Ishikawa (cell line): ENCODE measurements around the gene CACNA2D3.

Experiments
- CEBPB ChIP-seq: IDR thresholded peaks from 2 replicates; pipeline ENCODE4 v1.6.1; 2012
- CREB1 ChIP-seq: IDR thresholded peaks from 2 replicates; pipeline ENCODE4 v1.6.1; 2012; ENCODE audit warnings: low read depth
- EGR1 ChIP-seq: IDR thresholded peaks from 2 replicates; pipeline ENCODE4 v1.6.1; 2012
- EP300 ChIP-seq: IDR thresholded peaks from 2 replicates; pipeline ENCODE4 v1.6.1; 2012; ENCODE audit warnings: borderline replicate concordance
- FOXM1 ChIP-seq: IDR thresholded peaks from 2 replicates; pipeline ENCODE4 v1.6.1; 2012; ENCODE audit warnings: low read depth, borderline replicate concordance
- MAX ChIP-seq: IDR thresholded peaks from 2 replicates; pipeline ENCODE4 v1.6.1; 2012
- NFIC ChIP-seq: IDR thresholded peaks from 2 replicates; pipeline ENCODE4 v1.6.1; 2012
- RAD21 ChIP-seq: IDR thresholded peaks from 2 replicates; pipeline ENCODE4 v1.6.1; 2012; ENCODE audit warnings: low read depth
- REST ChIP-seq: IDR thresholded peaks from 2 replicates; pipeline ENCODE4 v1.6.1; 2012; ENCODE audit warnings: low read depth, mild to moderate bottlenecking
- TAF1 ChIP-seq: IDR thresholded peaks from 2 replicates; pipeline ENCODE4 v1.6.1; 2012; ENCODE audit warnings: low read depth, mild to moderate bottlenecking
- TCF12 ChIP-seq: IDR thresholded peaks from 2 replicates; pipeline ENCODE4 v1.6.1; 2012; ENCODE audit warnings: low read depth
- TEAD4 ChIP-seq: IDR thresholded peaks from 2 replicates; pipeline ENCODE4 v1.6.1; 2012
- YY1 ChIP-seq: IDR thresholded peaks from 2 replicates; pipeline ENCODE4 v1.6.1; 2012; ENCODE audit warnings: low read depth
- ZBTB7A ChIP-seq: IDR thresholded peaks from 2 replicates; pipeline ENCODE4 v1.6.1; 2012; ENCODE audit warnings: low read depth
- TF ChIP-seq, protein P1 (sequence below): IDR thresholded peaks from 2 replicates; pipeline ENCODE4 v1.6.1; 2012

Gene CACNA2D3

GRCh38 chr3:54122324-54123002, at the start of gene CACNA2D3:
TSS of gene CACNA2D3 (plus strand) at chr3:54122552.
- TF ChIP-seq TAF1 (no peak), EP300 (no peak), CREB1 (no peak), REST (no peak), ZBTB7A (no peak), EGR1 (no peak), CEBPB (no peak), YY1 (no peak), RAD21 (no peak), MAX (no peak)
- TF ChIP-seq, protein P1, sequence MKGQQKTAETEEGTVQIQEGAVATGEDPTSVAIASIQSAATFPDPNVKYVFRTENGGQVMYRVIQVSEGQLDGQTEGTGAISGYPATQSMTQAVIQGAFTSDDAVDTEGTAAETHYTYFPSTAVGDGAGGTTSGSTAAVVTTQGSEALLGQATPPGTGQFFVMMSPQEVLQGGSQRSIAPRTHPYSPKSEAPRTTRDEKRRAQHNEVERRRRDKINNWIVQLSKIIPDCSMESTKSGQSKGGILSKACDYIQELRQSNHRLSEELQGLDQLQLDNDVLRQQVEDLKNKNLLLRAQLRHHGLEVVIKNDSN, result no peak

- TF ChIP-seq REST (no peak), CEBPB (no peak), YY1 (no peak), RAD21 (no peak), TEAD4 (no peak), TAF1 (no peak), TCF12 (no peak), EP300 (no peak), ZBTB7A (no peak)
These were observed 49.0 kb upstream of the CACNA2D3 start for GRCh38 chr3:54073386-54073785.

- TF ChIP-seq TEAD4 (no peak), MAX (no peak), RAD21 (no peak), YY1 (no peak), CEBPB (no peak), CREB1 (no peak), FOXM1 (no peak), EGR1 (no peak), ZBTB7A (no peak), TAF1 (no peak), NFIC (no peak), EP300 (no peak), REST (no peak), TCF12 (no peak)
These were observed 43.0 kb upstream of the CACNA2D3 start for GRCh38 chr3:54079314-54079713.

DNA sequence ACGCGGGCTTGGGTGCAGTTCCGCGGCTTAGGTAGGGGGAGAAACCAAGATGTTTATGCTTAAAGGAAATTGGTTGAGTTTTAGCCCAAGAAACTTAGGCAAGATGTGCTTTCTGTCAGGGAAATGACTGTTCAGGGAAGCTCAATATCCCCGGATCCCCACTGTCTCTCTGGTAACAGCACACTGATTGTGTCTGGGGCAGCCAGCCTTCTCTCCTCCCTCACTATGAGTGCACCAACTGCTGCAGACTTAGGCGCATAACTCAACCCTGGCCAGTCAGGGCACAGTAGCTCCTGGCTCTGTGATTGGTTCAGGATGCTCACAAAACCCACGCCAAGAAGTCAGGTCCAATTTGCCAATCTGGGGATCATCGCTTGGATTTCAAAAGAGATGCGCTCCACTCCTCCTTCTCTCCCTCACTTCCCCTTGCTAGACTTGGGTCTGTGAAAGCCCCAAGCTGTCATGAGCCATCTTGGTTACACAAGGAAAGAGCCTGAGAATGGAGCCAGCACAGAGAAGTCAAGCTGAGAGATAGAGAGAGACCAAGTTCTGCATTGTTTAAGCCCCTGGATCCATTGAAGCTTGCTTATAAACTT, 42.5 kb upstream of the CACNA2D3 start:
- TF ChIP-seq ZBTB7A, result no peak
- no peak for TF ChIP-seq CREB1

GRCh38 chr3:54083921-54084320, 38.4 kb upstream of the CACNA2D3 start:
- TF ChIP-seq REST (no peak), EP300 (no peak), RAD21 (no peak), YY1 (no peak), TCF12 (no peak), CREB1 (no peak), TAF1 (no peak), TEAD4 (no peak), CEBPB (no peak), EGR1 (no peak), FOXM1 (no peak), MAX (no peak)
